Type B pancreatic cell (in vitro differentiated cells): Measurements from ENCODE around the gene SMYD1. TPM values are rescaled to one million over a fixed set of nuclear protein-coding genes. Genes with fewer than 3 reads are reported as not detected.

Experiments
- DNase-seq: peaks from one replicate; pipeline ENCODE4 v3.0.0; 2021; ENCODE audit warnings: mixed read lengths; ENCODE audit not compliant: unreplicated experiment; ENCODE audit errors: extremely low spot score
- H3K27ac Mint-ChIP-seq: 2 replicates; pipeline ENCODE4 v1.8.0; 2021; ENCODE audit warnings: mild to moderate bottlenecking, mixed read lengths
- H3K27me3 Mint-ChIP-seq: 2 replicates; pipeline ENCODE4 v1.8.0; 2021; ENCODE audit warnings: mixed read lengths
- H3K36me3 Mint-ChIP-seq: 2 replicates; pipeline ENCODE4 v1.8.0; 2021; ENCODE audit warnings: mixed read lengths
- H3K4me1 Mint-ChIP-seq: one replicate; pipeline ENCODE4 v1.8.0; 2021; ENCODE audit warnings: mixed read lengths; ENCODE audit not compliant: unreplicated experiment
- H3K4me3 Mint-ChIP-seq: 2 replicates; pipeline ENCODE4 v1.8.0; 2021; ENCODE audit warnings: mild to moderate bottlenecking, mixed read lengths
- H3K9me3 Mint-ChIP-seq: 2 replicates; pipeline ENCODE4 v1.8.0; 2021; ENCODE audit warnings: mixed read lengths
- total RNA-seq: library from RNA; stranded (reverse); gene quantifications from 2 replicates; pipeline ENCODE4 v1.2.1, GENCODE V29; 2021; ENCODE audit warnings: low replicate concordance
- TF ChIP-seq, protein P1 (sequence below): fragments of 200-600 bp; sonication (generic); conservative IDR thresholded peaks from 2 replicates; pipeline ENCODE4 v1.5.0; 2021; ENCODE audit warnings: antibody characterized with exemption, mild to moderate bottlenecking

SMYD1 gene
- total RNA-seq, 1 donor from 2014 or later = 0.87 TPM

DNA sequence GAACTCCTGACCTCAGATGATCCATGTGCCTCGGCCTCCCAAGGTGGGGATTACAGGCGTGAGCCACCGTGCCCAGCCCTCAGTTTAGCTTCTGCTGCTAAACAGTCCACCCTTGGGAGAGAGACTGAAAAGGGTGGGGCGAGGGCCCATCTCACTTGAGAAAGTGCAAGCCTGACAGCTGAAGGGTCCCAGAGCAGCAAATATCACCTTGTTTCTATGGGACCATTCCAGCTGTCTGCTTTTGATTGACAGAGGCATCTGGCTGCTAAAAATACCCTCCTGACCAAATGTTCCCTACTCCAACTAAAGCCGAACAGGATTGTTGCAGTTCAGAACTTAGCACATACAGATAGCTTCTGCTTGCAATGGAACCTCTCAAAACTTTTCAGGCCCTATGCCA, 436 bp upstream of the SMYD1 start:
- H3K4me3 Mint-ChIP-seq = no peak overlapping the region
- TF ChIP-seq, protein P1, sequence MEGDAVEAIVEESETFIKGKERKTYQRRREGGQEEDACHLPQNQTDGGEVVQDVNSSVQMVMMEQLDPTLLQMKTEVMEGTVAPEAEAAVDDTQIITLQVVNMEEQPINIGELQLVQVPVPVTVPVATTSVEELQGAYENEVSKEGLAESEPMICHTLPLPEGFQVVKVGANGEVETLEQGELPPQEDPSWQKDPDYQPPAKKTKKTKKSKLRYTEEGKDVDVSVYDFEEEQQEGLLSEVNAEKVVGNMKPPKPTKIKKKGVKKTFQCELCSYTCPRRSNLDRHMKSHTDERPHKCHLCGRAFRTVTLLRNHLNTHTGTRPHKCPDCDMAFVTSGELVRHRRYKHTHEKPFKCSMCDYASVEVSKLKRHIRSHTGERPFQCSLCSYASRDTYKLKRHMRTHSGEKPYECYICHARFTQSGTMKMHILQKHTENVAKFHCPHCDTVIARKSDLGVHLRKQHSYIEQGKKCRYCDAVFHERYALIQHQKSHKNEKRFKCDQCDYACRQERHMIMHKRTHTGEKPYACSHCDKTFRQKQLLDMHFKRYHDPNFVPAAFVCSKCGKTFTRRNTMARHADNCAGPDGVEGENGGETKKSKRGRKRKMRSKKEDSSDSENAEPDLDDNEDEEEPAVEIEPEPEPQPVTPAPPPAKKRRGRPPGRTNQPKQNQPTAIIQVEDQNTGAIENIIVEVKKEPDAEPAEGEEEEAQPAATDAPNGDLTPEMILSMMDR = no peak
- H3K36me3 Mint-ChIP-seq = no peaks in the 10 kb centered on the region
- no peaks in the 10 kb centered on the region for H3K9me3 Mint-ChIP-seq
- H3K27me3 Mint-ChIP-seq = no peaks in the 10 kb centered on the region
- no peak for DNase-seq
- peaks cover 5% of the 10 kb centered on the region for H3K4me1 Mint-ChIP-seq
- H3K27ac Mint-ChIP-seq = no peak overlapping the region

DNA sequence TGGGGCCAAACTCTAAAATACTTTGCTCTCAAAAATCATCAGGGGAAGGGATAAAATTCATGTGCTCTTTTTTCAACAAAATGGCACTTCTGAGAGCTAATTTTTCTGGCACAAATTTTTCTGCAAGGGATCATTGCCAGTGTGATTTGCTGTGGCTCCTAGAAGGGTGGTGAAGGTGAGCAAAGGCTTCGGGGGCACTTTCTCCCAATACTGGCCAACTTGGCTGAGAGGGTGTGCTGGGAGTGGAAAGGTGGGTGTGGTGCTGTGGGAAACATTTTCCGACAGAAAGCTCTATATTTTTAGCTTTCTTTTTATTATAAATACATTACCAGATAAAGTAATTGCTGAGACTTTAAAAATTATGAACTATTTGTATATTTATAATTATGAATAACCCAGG, 419 bp downstream of the SMYD1 start:
- H3K27me3 Mint-ChIP-seq = no peaks in the 10 kb centered on the region
- H3K4me1 Mint-ChIP-seq = peaks cover 5% of the 10 kb centered on the region
- no peak for DNase-seq
- TF ChIP-seq, protein P1 = no peak
- peaks cover 2% of the 10 kb centered on the region for H3K9me3 Mint-ChIP-seq
- H3K36me3 Mint-ChIP-seq = no peaks in the 10 kb centered on the region
- H3K27ac Mint-ChIP-seq = peak overlapping the region; percentile 7
- H3K4me3 Mint-ChIP-seq = no peak overlapping the region

DNA sequence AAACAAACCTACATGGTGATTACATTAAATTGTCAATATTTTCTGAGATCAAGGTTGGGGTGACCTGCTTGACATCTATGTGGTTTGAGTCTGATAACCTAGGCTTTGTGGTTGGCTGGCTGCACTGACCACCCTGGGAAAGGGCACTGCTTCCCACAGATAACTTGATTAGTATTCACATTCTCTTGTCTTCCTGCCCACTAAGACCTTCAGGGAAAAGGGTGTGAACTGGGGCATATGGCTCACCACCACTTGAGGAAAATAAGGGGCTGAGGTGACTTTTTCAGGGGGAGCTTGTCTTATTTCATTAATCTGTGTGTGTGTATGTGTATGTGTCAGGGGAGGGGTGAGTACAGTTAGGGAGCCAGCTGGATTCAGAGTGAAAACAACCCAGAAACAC, 1.5 kb downstream of the SMYD1 start:
- Mint-ChIP-seq H3K27me3 (no peaks in the 10 kb centered on the region), H3K36me3 (no peaks in the 10 kb centered on the region), H3K27ac (no peak overlapping the region), H3K4me3 (no peak overlapping the region), H3K9me3 (peaks cover 4% of the 10 kb centered on the region), H3K4me1 (peaks cover 5% of the 10 kb centered on the region)
- TF ChIP-seq, protein P1 = no peak
- DNase-seq = no peak

DNA sequence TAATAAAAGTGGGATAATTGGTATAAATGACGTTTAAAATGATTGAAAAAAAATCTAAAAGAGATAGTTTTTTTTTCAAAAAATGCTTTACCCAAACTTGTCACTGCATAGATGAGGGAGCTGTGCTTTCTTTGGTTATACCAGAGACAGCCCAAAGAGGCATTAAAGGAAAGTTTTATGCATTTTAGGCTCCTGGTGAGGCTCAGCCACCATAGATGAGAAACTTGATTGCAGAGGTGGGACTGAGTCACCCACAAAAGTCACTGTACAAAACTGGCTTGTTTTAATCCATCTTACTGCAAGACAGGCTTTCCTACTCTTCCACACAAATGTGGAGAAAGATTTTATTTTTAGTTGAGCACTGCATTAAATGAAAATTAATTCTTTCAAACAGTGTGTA, 2.4 kb downstream of the SMYD1 start:
- H3K27me3 Mint-ChIP-seq = no peaks in the 10 kb centered on the region
- H3K4me1 Mint-ChIP-seq = peaks cover 5% of the 10 kb centered on the region
- DNase-seq = no peak
- H3K27ac Mint-ChIP-seq = no peak overlapping the region
- no peak overlapping the region for H3K4me3 Mint-ChIP-seq
- peaks cover 4% of the 10 kb centered on the region for H3K9me3 Mint-ChIP-seq
- no peaks in the 10 kb centered on the region for H3K36me3 Mint-ChIP-seq
- TF ChIP-seq, protein P1 = no peak

DNA sequence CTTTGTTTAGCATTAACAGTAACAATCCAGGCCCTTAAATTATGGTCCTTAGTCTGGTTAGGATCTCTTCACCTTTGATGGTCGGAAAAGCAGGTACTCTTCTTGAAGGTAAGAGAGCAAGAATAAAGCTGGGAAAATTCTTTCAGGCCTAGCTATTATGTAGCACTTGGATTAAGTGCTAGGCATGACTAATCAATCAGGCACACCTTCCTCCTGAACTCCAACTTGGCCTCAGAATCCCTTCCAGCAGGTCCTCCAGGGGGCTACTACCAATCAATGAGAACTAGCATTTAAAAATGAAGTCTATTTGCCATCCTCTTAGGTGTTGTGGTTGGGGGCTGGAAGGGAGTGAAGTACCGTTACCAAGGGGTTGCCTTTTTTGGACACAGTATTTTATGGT, 3.7 kb downstream of the SMYD1 start:
- Mint-ChIP-seq H3K36me3 (no peaks in the 10 kb centered on the region), H3K4me1 (peaks cover 5% of the 10 kb centered on the region), H3K27ac (no peak overlapping the region), H3K4me3 (no peak overlapping the region), H3K27me3 (no peaks in the 10 kb centered on the region), H3K9me3 (peaks cover 4% of the 10 kb centered on the region)
- DNase-seq = no peak
- TF ChIP-seq, protein P1 = no peak

DNA sequence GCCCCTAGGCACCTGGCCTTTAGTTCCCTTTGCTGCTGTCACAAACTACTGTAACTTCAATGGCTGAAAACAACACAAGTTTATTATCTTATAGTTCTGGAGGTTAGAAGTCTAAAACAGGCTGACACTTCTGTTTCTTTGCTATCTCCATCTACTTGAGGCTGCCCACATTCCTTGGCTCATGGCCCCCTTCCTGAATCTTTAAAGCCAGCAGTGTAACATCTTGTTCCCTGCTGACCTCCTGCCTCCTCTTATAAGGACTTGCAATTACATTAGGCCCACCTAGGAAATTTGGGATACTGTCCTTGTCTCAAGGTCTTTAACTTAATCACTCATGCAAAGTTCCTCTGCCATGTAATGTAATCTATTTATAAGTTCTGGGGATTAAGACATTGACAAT, 6.5 kb downstream of the SMYD1 start:
- no peak overlapping the region for H3K27ac Mint-ChIP-seq

More for the DNA sequence above, 6.5 kb downstream of the SMYD1 start:
- no peaks in the 10 kb centered on the region for H3K27me3 Mint-ChIP-seq
- H3K36me3 Mint-ChIP-seq = no peaks in the 10 kb centered on the region
- TF ChIP-seq, protein P1 = no peak
- H3K9me3 Mint-ChIP-seq = peaks cover 4% of the 10 kb centered on the region
- no peaks in the 10 kb centered on the region for H3K4me1 Mint-ChIP-seq
- no peak overlapping the region for H3K4me3 Mint-ChIP-seq
- no peak for DNase-seq
